ENCODE results near the gene EML1.

The EML1 gene

DNA sequence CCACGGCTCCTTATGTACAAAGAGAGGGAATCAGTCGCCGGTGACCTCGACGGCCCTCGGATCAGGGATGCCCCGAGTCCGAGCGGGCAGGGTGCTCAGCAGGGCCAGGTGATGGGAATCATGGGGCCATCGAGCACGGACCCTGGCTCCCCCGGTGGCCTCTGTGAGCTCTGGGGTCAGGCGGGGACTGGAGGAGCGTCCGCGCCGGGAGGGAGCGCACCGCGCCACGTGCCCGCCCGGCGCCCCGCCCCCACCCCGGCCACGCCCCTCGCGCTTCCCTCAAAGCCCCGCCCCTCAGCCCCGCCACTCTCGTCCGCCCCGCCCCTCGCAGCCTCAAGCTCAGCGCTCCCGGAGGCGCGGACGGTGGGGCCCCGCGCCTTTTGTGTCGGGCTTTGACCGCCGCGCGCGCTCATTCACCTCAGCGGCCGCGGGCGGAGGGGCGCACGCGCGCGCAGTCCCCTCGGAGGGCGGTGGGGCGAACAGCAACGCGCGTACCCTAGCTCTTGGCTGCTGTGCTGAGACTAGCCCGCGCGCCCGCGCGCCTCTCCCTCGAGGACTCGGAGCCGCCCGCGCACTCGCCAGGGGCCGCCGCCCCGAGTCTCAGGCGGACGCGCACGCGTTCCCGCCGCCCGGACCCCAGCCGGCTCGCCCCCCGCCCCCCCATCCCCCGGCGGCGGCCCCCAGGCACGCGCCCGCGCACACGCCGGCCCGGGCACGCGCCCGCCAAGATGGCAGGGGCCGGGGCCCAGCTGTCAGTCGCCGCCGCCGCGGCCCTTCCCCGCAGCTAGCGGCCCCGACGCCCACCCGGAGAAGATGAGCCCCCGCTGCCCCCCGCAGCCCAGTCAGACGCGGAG is 178.1 kb downstream of the EML1 start:
- DNase-seq = peak; percentile 83

DNA sequence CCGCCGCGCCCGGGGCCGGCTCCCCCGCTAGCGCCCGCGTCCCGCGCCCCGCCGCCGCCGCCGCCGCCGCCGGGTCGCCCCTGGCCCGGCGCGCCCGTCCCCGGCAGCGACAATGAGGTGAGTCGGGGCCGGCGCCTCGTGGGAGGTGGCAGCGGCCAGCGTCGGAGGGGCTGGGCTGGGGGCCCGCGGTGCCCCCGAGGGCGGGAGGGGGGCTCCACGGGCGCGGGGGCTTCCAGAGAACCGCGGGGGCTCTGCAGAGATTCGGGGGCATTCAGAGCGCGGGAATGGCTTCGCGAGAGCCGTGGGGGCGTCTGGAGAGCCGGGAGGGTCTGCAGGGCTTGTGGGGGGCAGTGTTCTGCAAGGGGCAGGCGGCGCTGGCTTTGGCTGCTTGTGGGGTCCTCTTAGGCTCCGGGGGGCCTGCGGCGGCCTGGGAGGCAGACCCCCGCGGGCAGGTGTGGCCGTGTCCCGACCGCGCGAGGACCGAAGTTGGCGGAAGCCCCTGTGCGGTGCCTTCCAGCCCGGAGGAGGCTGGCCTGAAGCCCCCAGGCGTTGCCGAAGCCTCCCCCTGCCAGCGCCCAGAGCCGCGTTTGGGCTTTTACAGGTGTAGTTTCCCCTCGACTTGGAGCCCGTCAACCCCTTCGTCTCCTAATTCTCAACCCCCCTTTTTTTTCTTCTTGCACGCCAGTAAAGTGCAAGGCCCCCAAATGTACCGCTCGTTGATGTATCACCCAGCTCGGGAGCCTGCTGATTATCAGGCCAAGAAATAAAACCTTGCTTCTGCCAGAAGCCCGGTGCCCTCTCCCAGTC is 178.9 kb downstream of the EML1 start:
- no peak for DNase-seq

DNA sequence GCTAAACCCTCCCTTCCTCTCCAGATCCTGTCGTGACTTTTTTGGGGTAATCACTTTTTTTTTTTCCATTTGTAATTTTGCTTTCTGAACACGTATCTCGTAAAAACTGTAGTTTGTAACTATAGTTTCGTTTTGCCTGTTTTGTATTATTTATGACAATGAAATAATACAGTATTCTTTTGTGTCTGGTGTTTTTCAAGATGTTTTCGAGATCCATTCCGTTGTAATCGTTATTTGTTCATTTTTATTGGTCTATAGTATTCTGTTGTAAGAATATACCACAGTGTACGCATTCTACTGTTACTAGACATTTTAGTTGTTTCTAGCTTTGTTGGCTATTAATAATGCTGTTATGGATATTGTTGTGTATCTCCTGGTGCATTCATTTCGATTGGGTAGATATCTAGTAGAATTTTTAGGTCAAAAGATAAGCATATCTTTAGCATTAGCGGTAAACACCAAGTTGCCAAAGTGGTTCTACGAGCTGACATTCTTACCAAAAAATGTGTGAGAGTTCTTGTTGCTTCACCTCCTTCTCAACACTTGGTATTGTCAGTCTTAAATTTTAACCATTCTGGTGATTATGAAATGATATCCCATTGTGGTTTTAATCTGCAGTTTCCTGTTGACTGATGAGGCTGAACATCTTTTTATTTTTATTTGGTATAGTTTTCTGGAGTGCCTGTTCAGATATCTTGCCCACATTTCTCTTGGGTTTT is 179.7 kb downstream of the EML1 start:
- DNase-seq = no peak

DNA sequence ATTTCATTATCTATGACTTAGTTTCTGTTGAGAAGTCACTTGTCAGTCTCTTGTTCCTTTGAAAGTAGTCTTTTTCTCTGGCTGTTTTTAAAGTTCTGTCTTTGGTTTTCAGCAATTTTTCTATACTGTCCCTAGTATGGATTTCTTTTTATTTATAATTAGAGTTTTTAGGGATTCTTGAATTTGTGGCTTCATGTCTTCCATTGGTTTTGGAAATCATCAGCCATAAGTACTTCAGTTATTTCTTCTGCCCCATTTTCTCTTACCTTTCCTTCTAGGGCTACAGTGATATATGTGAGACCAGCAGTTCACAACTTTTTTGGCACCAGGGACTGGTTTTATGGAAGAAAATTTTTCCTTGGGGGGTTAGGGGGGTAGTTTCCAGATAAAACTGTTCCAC is 182.0 kb downstream of the EML1 start:
- no peak for DNase-seq

DNA sequence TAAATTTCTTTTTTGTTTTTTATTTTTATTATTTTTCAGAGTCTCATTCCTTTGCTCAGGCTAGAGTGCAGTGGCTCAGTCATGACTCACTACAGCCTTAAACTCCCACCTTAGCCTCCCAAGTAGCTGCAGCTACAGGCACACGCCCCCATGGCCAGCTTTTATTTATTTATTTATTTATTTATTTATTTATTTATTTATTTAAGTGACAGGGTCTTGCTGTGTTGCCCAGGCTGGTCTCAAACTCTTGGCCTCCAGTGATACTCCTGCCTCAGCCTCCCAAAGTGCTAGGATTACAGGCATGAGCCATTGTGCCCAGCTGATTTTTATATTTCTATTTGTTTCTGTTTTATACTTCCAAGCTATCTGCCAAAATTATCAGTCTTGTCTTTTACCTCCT is 182.8 kb downstream of the EML1 start:
- DNase-seq = no peak

DNA sequence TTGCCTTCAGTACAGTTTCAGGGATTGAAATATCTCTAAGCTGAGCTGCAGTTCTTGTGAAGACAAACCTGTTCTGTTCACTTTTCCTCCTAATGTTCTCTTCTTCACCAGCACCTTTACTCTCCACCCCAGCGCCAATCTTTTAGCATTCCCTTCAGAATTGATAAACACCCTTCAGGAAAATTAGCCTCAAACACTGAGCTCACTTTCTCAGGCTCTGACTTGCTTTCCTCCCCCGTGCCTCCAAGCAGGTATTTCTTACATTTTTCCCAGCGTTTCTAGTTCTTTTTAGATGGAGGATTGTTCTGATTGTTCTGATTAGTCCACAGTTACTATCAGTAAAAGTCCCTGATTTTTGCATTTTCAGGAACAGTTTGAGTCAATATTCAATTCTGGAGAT is 183.5 kb downstream of the EML1 start:
- no peak for DNase-seq

DNA sequence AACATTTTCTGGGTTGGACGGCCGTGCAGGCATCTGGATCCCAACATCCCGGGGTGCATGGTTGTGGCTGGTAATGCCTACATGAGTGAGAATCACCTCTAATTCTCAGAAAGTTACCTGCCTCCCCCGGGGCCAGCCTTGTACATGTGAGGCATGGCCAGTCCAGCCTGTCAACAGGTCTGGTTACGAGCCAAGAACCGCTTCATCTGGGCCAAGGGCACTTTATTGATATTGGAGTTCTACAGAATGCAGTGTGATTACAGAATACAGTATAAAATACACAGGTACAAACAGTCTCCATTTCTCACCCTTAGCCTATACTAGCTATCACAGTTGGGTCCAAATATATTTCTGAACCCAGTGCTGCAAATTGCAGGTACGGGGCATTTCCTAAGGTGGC is 187.1 kb downstream of the EML1 start:
- no peak for DNase-seq

DNA sequence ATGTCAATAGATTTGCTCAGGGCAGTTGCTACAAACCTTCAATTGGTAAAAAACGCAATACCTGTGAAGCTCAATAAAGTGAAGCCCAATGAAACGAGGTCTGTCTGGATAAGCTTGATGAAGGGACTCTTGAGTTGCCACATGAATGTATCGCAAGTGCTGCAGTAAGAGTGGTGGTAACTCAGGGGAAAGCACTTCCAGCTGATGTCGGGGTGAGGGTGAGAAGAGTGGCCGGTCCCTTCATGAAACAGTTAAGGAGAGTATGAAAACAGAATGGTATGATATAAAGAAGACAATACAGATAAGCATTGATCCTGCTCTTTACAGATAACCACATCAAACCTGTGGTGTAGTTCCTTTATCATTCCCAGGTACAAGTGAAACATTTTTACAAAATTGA is 188.6 kb downstream of the EML1 start:
- no peak for DNase-seq

DNA sequence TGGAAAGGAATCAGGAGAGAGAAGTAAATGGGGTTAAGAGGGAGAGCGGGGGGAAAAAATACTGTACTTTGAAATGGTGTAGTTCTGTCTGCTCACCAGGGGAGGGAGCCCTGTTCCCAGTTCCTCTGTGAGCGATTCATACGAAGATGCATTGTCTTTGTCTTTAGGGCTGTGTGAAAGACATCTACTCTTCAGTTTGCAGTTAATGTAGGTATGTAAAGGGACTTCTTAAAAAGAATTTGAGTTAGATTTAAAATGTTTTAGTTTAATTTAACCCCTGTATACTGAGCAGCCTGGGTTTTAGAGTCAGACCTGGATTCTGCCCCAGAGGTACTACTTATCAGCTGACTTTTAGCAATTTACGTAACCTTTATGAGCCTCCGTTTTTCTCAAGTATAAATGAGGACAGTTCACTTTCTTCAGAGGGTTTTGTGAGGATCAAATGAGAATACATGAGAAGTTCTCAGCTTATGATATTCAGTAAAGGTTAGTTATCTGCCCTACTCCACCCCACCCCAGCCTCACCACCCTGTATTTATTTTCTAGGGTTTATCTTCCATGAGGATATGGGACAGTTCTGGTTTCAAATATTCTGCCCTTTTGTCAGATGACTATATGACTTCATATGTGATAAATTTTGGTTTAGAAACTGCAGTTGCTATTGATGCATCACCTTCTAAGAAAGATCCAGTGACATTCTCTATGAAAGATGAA is 189.5 kb downstream of the EML1 start:
- peak; percentile 66 for DNase-seq

DNA sequence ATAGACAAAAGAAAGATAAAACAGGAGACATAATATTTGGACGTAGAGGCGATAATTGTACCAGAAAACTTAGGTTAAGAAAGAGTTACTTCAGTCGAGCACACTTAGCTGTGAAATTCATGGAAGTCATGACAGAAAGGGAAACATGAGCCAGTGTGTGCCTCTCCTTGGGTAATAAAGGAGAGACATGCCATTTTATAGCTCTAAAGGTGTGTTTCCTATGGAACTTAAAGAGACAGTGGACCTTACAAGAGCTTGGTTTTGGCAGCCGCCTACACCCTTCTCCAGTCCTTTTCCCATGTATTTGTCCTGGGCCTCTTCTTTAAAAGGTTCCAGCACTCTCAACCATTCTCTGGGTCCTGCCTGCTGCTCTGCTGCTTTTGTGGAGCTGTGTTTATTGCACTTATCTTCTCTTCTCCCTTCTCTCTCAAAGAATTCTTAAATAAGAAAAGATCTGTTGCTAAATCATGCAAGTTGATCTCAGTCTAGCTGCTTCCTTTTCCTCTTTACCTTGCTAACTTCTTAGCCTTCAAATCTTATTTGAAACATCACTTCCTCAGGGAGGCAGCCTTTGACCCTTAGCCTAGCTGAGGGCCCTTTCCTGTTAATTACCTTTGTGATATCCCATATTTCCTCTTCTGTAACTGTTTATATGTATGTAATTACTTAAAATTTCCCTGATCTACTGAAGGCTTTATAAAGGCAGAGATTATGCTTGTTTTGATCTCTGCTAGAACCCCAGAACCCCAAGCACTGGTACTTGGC is 190.2 kb downstream of the EML1 start:
- DNase-seq = no peak

DNA sequence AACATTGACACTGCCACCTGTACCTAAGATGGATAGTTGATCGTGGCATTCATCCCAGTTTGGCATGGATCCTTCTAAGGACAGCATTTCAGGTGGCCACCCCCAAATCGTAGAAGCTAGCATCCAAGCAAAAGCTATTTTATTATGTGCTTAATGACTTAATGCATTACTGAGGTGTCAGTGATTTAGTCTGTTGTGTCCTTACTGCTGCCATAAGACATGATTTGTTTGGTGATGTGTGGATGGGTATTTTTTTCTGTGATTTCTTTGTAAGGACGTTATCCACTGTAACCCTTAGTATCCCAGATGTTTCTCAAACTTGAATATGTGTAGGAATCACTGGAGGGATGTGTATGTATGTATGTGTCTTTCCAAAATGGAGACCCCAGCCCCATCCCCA is 190.8 kb downstream of the EML1 start:
- DNase-seq = no peak

DNA sequence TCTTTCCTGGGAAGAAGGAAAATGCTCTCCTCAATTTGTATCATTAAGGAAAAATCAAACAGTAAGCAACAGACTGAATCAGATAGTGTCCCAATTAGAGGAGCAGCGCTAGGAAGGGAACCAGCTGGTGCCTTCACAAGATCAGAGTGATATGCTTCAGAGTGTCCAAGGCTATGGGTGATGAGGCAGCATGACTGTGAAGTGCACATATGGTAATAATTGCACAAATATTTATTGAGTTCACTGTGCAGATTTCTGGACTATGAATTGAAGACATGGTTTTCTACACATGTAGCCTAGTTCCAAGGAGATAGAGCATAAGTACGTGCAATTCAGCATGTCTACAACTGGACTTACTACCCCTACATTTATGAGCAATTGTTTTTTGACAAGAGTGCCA is 193.2 kb downstream of the EML1 start:
- peak; percentile 83 for DNase-seq

DNA sequence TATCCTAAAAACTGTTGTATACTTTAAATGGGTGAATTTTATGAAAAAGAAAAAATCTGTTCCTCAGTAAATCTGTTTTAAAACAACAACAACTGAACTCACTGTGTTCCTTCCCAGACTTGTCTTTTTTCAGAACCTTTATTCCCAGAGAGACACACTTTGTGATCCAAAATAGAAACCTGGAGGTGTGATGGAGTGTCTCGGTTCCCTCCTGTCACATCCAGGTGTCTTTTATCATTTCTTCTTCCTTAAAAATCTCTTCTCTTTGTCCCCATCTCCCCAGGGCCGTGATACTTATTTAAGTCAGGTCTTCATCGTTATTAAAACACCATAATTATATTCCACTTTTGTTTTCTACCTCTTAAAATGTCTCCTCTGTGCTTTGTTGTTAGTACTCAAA is 195.8 kb downstream of the EML1 start:
- no peak for DNase-seq

DNA sequence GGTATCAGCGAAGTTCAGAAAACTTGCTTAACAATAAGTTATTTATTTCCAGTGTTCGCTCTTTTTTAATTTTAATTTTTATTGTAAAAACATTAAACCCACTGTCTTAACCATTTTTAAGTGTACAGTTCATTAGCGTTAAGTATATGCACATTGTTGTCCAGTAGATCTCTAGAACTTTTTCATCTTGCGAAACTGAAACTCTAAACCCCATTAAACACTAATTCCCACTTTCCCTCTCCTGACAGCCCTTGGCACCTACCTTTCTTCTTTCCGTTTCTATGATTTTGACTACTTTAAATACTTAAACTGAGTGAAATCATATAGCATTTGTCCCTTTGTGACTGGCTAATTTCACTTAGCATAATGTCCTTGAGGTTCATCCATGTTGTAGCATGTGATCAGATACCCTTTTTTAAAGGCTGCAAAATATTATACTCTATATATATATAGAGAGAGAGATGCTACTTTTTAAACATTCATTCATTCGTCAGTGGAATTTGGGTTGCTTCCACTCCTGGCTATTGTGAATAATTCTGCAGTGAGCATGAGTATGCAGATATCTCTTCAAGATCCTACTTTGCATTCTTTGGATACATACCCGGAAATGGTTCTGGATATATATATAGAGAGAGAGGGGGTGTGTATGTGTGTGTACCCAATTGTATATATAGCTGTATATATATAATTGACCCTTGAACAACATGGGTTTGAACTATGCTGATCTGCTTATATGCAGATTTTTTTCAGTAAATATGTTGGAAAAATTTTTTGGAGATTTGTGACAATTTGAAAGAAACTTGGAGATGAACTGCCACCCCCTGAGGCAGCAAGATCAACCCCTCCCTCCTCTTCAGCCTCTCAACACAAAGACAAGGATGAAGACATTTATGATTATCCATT is 197.3 kb downstream of the EML1 start:
- no peak for DNase-seq

DNA sequence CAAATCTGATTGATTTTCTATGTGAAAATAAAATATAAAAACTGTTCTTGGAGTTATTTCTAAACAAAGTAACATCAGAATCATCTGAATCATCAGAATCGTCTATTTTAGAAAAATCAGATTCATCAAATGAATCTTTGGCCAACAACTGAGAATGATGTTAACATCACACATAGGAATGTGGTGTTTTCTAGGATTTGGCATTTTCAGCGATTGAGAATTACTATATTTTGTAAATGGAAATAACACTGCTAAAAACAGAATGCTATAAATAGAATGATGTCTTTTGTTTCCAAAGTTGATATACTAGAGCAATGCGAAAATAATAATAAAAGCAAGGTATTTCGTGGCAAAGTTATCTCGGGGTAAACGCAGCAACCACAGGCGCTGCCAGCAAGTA is 198.1 kb downstream of the EML1 start:
- DNase-seq = no peak
